ENCODE data around the gene PRELID3B. TPM values are rescaled to one million over a fixed set of nuclear protein-coding genes. Genes with fewer than 3 reads are reported as not detected.

PRELID3B gene
- total and polyA plus RNA-seq, 2 of the 13 experiments (the other 11 are each of a cell fraction or from before 2014, with no cell fraction given) = 23.3 to 42.6 TPM

DNA sequence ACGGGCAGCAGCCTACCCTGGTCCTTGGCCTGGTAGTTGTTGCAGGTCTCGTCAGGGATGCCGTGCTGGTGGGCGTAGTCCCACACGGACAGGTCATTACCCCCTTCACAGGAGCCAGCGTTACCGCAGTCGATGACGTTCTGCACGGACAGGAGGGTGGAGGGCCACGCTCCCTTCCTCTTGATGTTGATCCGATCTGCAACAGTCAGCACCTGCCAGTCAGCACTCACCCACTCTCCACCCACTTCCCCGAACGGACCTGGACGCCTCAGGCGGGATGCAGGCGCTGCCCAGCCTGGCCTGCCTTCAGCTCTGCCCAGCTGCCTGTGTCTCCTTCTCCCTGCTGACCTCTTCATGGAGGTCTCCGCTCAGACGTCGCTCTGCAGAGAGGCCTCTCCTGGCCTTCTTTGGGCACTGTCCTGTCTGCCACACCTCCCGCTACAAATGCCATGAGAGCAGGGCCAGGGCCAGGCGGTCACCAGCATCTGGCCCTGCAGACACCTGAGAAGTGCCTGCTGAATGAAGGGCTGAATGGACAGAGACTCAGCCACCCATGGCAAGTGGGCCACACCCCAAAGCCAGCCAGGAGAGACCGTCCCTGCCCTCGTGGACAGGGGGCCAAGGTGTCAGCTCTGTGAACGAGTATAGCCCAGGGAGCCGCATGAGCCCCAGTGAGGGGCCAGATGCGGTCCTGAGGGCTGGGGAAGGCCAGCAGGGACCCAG, 41.0 kb downstream of the PRELID3B start (continued):
- 0 out of 2 replicates have a peak, but pooled peaks have one; percentile 7 for TF ChIP-seq PCBP1 (IDR thresholded peaks at IDR 0.05; ENCODE audit: borderline replicate concordance, low read depth, low read length)
- 0 out of 2 replicates have a peak, but pooled peaks have one; percentile 19 for TF ChIP-seq ZIK1 (CRISPR knock-in tag; IDR thresholded peaks at IDR 0.05; ENCODE audit: borderline replicate concordance, low read depth)
- peak; percentile 31; the same call in 1 of the 2 replicates for TF ChIP-seq ZNF333 (CRISPR knock-in tag; IDR thresholded peaks at IDR 0.05; ENCODE audit: borderline replicate concordance)
- no peak for TF ChIP-seq ZNF10 (CRISPR knock-in tag; IDR thresholded peaks at IDR 0.05; ENCODE audit: borderline replicate concordance, low read depth)
- TF ChIP-seq, protein P1, sequence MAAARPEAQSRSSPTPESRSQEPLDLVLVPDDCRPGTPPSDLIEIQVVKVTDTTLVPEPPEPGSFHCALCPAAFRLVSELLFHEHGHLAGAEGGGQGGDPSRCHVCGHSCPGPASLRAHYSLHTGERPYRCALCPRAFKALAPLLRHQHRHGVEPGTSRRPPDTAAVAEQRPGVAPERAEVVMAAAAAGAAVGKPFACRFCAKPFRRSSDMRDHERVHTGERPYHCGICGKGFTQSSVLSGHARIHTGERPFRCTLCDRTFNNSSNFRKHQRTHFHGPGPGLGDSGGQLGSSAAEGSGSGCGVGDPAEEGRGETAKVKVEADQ (CRISPR knock-in tag; IDR thresholded peaks at IDR 0.05; ENCODE audit: borderline replicate concordance) = no peak
- TF ChIP-seq ZNF235 (CRISPR knock-in tag; IDR thresholded peaks at IDR 0.05; ENCODE audit: borderline replicate concordance) = no peak
- TF ChIP-seq ZSCAN21 (CRISPR knock-in tag; IDR thresholded peaks at IDR 0.05; ENCODE audit: borderline replicate concordance) = no peak
- TF ChIP-seq HNRNPL (IDR thresholded peaks at IDR 0.05; ENCODE audit: low read depth, low read length) = 0 out of 2 replicates have a peak, but pooled peaks have one; percentile 25
- TF ChIP-seq SP2 (CRISPR knock-in tag; IDR thresholded peaks at IDR 0.05) = peak; percentile 1; the same call in 1 of the 2 replicates
- no peak for TF ChIP-seq ZNF562 (CRISPR knock-in tag; IDR thresholded peaks at IDR 0.05; ENCODE audit: borderline replicate concordance)
- no peak for TF ChIP-seq MAZ (IDR thresholded peaks at IDR 0.05; ENCODE audit: borderline replicate concordance, low read depth, low read length)
- 0 out of 2 replicates have a peak, but pooled peaks have one; percentile 26 for TF ChIP-seq MAZ (CRISPR knock-in tag; IDR thresholded peaks at IDR 0.05; ENCODE audit: low read depth)
- no peak for TF ChIP-seq LCORL (IDR thresholded peaks at IDR 0.05)
- TF ChIP-seq LCORL (CRISPR knock-in tag; IDR thresholded peaks at IDR 0.05) = peak; percentile 28; the same call in 1 of the 2 replicates
- TF ChIP-seq, protein P2, sequence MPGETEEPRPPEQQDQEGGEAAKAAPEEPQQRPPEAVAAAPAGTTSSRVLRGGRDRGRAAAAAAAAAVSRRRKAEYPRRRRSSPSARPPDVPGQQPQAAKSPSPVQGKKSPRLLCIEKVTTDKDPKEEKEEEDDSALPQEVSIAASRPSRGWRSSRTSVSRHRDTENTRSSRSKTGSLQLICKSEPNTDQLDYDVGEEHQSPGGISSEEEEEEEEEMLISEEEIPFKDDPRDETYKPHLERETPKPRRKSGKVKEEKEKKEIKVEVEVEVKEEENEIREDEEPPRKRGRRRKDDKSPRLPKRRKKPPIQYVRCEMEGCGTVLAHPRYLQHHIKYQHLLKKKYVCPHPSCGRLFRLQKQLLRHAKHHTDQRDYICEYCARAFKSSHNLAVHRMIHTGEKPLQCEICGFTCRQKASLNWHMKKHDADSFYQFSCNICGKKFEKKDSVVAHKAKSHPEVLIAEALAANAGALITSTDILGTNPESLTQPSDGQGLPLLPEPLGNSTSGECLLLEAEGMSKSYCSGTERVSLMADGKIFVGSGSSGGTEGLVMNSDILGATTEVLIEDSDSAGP (CRISPR knock-in tag; IDR thresholded peaks at IDR 0.05; ENCODE audit: borderline replicate concordance) = peak; percentile 34; the same call in 1 of the 2 replicates
- TF ChIP-seq DNMT1 (CRISPR knock-in tag; IDR thresholded peaks at IDR 0.05) = peak; percentile 41; the same call in 1 of the 2 replicates
- TF ChIP-seq ZBTB38 (CRISPR knock-in tag; IDR thresholded peaks at IDR 0.05) = peak; percentile 90; the same call in 1 of the 2 replicates
- TF ChIP-seq ZNF572 (CRISPR knock-in tag; IDR thresholded peaks at IDR 0.05) = 0 out of 2 replicates have a peak, but pooled peaks have one; percentile 65
- TF ChIP-seq FIP1L1 (IDR thresholded peaks at IDR 0.05; ENCODE audit: borderline replicate concordance, insufficient read depth, low read depth, low read length) = 0 out of 2 replicates have a peak, but pooled peaks have one; percentile 6
- TF ChIP-seq ZSCAN31 (CRISPR knock-in tag; IDR thresholded peaks at IDR 0.05; ENCODE audit: low read depth) = 0 out of 2 replicates have a peak, but pooled peaks have one; percentile 38

Measured in HepG2 (cell line).